GM19438 (cell line): ENCODE data around the gene SYTL5.

Experiments used
- ATAC-seq: cut with Tn5 transposase; IDR thresholded peaks from one replicate; pipeline ENCODE4 v1.9.1; 2021; ENCODE audit warnings: low read depth; ENCODE audit not compliant: unreplicated experiment

The SYTL5 gene

GRCh38 chrX:38086451-38087215 lies 80.3 kb downstream of the SYTL5 start:
- no peak for ATAC-seq

- no peak for ATAC-seq
These were observed 81.2 kb downstream of the SYTL5 start for GRCh38 chrX:38087594-38087993.

- no peak for ATAC-seq
These were observed 83.0 kb downstream of the SYTL5 start for GRCh38 chrX:38089173-38089982.

- no peak for ATAC-seq
These were observed 89.7 kb downstream of the SYTL5 start for GRCh38 chrX:38095971-38096529.

GRCh38 chrX:38099688-38100087 lies 93.3 kb downstream of the SYTL5 start:
- ATAC-seq, result no peak

- ATAC-seq, result no peak
These were observed 95.9 kb downstream of the SYTL5 start for GRCh38 chrX:38102240-38102639.

- no peak for ATAC-seq
These were observed 96.5 kb downstream of the SYTL5 start for GRCh38 chrX:38102875-38103274.

- ATAC-seq, result peak; percentile 88
These were observed 97.8 kb downstream of the SYTL5 start for GRCh38 chrX:38103857-38104812.

- no peak for ATAC-seq
These were observed 98.9 kb downstream of the SYTL5 start for GRCh38 chrX:38105216-38105725.

GRCh38 chrX:38106991-38107655 lies 100.8 kb downstream of the SYTL5 start:
- ATAC-seq, result no peak

- no peak for ATAC-seq
These were observed 102.0 kb downstream of the SYTL5 start for GRCh38 chrX:38108364-38108763.

GRCh38 chrX:38109042-38109898 lies 102.9 kb downstream of the SYTL5 start:
- no peak for ATAC-seq

GRCh38 chrX:38110231-38110630 lies 103.9 kb downstream of the SYTL5 start:
- ATAC-seq, result no peak

- no peak for ATAC-seq
These were observed 104.8 kb downstream of the SYTL5 start for GRCh38 chrX:38111196-38111595.

- peak; percentile 82 for ATAC-seq
These were observed 106.2 kb downstream of the SYTL5 start for GRCh38 chrX:38112566-38112965.

- no peak for ATAC-seq
These were observed 110.4 kb downstream of the SYTL5 start for GRCh38 chrX:38116706-38117105.

GRCh38 chrX:38117485-38117884 lies 111.1 kb downstream of the SYTL5 start:
- no peak for ATAC-seq

GRCh38 chrX:38124000-38124399 lies 117.6 kb downstream of the SYTL5 start:
- ATAC-seq, result no peak

GRCh38 chrX:38126179-38126578 lies 119.8 kb downstream of the SYTL5 start:
- no peak for ATAC-seq
